Endothelial cell of umbilical vein (primary cell): Measurements from ENCODE around the gene IRF5.

ENCODE experiments used
- CTCF ChIP-seq, 2 donors: IDR thresholded peaks; 1 replicate in 1 of 2; 2 replicates in 1 of 2; pipeline ENCODE4 v1.5.1; 2011; ENCODE audit warnings: low read length in 2 of 2, mild to moderate bottlenecking in 2 of 2, moderate library complexity in 2 of 2, control low read depth in 1 of 2, inconsistent platforms in 1 of 2, low read depth in 1 of 2; ENCODE audit not compliant: insufficient read depth in 1 of 2; ENCODE audit errors: extremely low read depth in 1 of 2
- EZH2 ChIP-seq: IDR thresholded peaks from 2 replicates; pipeline ENCODE4 v1.6.1; 2012; ENCODE audit warnings: borderline replicate concordance, low read depth, mild to moderate bottlenecking, moderate library complexity, low read length, inconsistent platforms; ENCODE audit not compliant: severe bottlenecking
- POLR2AphosphoS5 ChIP-seq: IDR thresholded peaks from 2 replicates; pipeline ENCODE4 v1.6.1; 2012; ENCODE audit warnings: low read depth, mild to moderate bottlenecking, control low read depth, low read length, moderate library complexity; ENCODE audit not compliant: insufficient read depth

- TF ChIP-seq CTCF (IDR thresholded peaks at IDR 0.05; ENCODE audit: extremely low read depth in 1 of 2, insufficient read depth in 1 of 2, low read depth in 1 of 2, low read length in 2 of 2) (no peak), POLR2AphosphoS5 (no peak), EZH2 (no peak)
These were observed 929 bp upstream of the IRF5 start for GRCh38 chr7:128936798-128937197.
